CD4-positive, alpha-beta T cell treated with Interleukin-12 subunit alpha and Interleukin-12 subunit beta, for 1 hour (primary cell): ENCODE data around the gene CBFB.

ENCODE experiments used
- DNase-seq: peaks from one replicate; pipeline ENCODE4 v3.0.0-alpha.2; 2020

CBFB gene

DNA sequence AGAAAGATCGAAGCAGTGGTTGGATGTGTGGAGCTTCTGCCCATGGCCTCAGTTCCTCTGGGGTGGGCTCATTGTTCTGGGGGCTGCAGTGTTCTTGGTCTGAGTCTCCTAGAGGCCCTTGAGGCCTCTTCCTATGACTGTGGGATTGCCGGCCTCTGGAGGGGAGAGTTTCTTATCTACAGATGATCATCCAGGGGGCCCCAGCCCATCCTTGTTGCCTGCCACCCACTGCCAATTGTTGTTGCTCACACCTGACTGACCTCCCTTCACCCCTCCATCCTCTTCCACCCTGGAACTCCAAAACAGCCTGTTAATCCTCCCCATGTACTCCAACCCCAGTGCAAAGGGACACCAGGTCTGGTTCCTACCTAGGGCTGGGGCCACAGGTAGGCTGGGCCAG lies 116.0 kb downstream of the CBFB start:
- no peak for DNase-seq

DNA sequence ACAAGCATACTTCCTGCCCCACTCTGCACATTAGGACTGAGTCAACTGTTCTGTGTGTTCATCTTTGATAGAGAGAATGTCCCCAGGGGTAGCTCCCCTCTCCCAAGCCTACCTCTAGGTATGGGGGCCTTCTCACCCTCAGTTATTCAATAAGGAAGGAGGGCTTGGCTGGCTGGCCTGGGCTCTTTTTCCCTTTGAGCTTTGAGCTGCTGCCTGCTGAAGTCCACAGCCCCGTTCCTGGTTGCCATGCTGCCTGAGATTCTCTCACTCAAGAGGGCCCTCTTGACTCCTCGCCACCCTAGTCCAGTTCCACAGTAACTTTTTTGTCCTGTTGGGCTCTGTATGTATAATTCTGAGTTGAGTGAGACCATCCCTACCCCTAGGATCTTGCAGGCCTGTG lies 116.8 kb downstream of the CBFB start:
- no peak for DNase-seq

DNA sequence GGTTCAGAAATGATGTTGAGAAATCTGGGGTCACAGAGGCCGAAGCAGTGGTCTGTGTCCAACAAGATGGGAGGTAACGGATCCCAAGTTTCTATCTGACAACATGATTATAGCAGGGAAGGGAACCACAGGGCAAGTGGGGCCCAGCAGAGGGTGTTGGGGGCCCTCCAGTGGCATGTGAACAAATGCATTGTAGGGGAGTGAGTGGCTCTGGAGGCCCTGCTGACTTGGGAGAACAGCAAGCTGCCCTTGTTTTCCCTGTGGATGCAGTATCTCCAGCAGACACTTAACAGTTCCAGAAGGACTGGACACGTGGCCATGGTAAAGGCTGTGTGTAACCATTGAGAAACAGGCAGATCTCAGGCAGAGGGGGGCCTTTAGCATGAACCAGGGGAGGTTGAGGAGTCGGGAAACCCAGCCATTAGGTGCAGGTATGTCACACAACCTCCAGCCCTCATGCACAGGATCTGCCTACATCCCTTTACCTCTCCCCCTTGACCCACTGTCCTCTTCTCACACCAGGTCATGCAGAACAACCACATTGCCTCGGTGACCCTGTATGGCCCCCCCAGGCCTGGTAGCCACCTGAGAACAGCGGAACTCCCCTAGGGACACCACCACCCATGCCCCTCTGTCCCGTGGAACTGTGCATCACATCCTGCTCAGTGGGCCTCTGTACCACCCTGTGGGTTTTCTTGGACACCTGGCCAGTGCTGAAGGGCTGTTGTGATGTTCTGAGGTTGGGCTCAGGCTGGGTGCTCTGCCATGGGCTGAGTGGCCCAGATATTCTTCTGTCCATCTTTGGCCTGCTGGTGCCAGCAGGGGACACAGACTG lies 117.8 kb downstream of the CBFB start:
- DNase-seq, result no peak

DNA sequence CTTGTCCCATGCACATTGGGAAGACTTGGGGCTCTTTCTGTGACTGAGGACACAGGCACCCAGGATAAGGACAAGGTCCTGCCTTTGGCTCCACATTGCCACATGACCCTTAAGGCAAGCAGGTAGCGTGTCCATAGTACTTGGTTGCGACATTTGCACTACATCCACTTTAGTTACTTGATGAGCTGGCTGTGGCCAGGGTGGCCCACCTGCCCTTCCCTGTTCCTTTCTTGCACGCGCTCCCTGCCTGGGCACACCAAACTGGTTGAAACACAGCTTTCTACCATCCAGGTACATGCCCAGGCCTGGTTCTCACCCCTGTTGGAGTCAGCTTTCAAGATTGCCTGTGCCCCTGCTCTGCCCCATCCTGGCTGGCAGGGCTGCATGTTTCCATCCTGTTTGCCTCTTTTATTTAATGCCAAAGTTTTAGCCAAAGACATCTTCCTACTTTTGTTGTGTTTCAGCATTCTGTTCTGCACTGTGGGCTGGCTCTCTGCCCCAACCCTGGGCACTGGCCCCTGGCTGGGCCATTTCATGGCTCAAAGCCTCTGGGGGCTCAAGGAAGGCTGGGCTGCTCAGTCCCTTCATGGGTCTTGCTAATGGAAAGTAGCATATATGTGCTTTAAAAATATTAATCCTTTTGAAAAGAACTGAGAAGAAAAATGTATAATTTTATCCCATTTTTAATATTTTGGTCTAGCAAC lies 118.6 kb downstream of the CBFB start:
- DNase-seq, result no peak

DNA sequence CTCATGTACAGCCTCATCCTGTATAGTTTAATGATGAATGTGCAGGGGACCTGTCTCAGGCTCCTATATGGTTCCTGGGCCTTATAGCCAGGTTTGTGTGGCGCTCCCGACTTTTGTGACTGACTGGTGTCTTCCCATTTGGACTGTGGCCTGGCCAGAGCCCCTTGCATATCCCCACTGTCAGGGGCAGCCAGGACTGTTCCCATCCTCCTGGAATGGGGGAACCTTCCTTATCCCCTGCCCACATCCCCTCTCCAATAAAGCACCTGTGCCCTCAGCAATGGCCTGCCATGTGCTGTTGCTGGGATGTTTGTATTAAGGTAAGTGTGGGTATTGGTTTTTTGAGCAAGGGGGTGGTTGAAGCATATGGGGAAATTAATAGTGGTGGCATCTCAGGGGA lies 119.3 kb downstream of the CBFB start:
- no peak for DNase-seq

DNA sequence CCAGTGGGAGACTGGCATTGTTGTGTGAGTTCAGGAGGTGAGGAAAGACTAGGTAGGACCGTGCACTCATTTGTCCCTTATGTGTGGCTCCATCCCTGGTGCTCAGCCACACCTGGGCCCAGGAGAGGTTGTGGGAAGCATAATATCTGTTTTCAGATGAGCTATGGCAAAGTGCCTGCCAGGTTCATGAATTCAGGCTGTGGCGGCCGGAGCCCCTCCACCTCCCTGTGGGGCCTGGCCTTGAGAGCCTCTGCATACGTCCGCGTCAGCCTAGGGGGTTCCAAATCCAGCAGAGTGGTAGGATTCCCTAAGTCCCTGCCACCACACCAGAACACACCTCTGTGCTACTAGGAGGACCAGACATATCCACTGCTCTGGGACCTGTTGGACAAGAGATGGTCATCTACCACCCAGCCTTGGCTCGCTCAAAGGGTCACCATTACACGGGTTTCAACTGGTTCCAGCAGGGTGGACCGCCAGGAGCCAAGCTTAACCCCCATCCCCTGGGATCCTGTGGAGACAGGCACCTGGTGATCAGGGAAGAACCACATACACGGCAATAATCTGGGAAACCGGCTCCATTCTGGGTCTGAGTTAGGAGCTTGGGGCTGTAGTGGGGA lies 119.8 kb downstream of the CBFB start:
- DNase-seq, result no peak

DNA sequence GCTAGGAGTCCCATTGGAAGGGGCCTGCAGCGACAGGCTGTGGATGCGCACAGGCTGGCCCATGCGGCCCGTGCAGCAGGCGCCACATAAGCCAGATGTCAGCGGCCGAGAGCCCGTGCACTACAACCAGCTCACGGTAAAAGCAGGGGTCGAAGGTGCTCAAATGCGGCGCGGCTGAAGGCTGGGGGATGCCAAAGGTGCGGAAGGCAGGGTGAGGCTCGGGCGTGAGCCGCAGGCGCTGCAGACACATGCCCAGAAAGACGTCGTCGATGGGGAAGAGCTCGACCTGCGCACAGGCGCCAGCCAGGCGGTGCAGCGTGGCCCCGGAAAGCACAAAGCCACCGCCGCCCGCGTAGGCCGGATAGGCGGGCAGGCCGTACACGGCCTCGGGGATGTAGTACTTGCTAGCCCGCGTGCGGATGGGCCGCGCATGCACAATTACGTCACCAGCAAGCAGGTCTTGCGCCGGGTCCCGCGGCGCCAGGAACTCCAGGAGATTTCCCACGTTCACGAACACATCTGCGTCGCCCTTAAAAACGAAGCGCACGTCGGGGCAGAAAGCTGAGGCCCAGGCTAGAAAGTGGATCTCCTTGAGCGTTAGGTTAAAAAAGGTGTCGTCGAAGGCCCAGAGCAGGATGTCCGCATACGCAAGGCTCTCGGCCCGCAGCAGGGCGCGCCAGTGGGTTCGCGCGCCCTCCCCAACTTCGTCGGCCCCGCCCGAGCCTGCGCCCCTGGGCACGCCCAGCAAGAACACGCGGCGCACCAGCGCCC lies 120.5 kb downstream of the CBFB start:
- no peak for DNase-seq

DNA sequence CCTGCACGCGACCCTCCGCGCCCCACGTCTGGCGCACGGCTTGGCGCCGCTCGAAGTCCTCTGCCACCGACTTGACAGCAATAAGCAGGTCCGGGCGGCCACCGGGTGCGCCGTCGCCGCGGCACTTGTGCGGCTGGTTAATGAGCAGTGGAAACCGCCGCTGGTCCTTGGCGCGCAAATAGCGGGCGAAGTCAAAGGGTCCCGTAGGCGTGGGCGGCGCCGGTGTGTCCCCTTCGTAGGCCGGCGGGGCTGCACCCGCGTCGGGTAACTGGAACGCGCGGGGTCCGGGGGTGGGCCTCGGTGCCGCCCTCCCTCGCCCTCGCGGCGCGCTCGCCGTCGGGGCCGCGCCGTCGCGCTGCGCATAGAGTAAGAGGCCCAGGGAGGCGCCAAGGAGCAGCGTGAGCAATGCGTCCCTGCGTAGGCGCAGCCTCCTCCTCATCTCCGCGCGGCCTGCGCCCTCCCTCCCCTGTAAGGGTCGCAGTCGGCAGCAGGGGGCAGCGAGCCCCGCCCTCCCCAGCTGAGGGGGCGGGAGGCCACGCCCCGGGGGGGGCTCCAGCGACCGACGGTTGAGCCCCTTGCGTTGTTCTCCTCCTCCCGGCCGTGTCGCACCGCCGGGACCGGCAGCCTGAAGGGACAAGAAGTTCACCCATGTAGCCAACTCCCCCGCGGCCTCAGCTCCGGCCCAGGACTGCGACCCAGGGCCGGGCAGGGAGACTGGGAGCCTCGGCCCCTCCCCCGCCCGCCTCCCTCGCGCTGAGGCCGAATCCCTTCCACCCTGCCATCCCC lies 121.3 kb downstream of the CBFB start:
- DNase-seq, result peak; percentile 53
